Measurements from ENCODE around the gene CDNF. TPM values are rescaled to one million over a fixed set of nuclear protein-coding genes. Genes with fewer than 3 reads are reported as not detected.

CDNF gene
- total and polyA plus RNA-seq, 4 donors = 1.5 to 5.9 (median 2.9) TPM

- DNase-seq (ENCODE audit: low spot score) = no peak
- peaks cover 0 to 18% (median 6%) of the 10 kb centered on the region in 4 donors for H3K36me3 ChIP-seq (ENCODE audit: control insufficient read depth in 4 of 4, insufficient read depth in 3 of 4, low read depth in 1 of 4, low read length in 3 of 4)
- H3K27ac ChIP-seq (ENCODE audit: low read depth in 1 of 2, low read length in 2 of 2) = no peak overlapping the region
- H3K4me1 ChIP-seq (ENCODE audit: control insufficient read depth in 4 of 4, insufficient read depth in 4 of 4, low read length in 3 of 4) = no peaks in the 10 kb centered on the region
- H3K27me3 ChIP-seq (ENCODE audit: control insufficient read depth in 4 of 4, insufficient read depth in 4 of 4, low read length in 3 of 4) = no peaks in the 10 kb centered on the region
- H3K4me3 ChIP-seq (ENCODE audit: low read depth in 1 of 3, low read length in 3 of 3) = no peak overlapping the region
- TF ChIP-seq GABPA (IDR thresholded peaks at IDR 0.05 in 1 of 2, conservative IDR thresholded peaks at IDR 0.05 in 1 of 2) (no peak), MAX (IDR thresholded peaks at IDR 0.05) (no peak), JUND (IDR thresholded peaks at IDR 0.05) (no peak), YY1 (IDR thresholded peaks at IDR 0.05) (no peak), RXRA (IDR thresholded peaks at IDR 0.05) (no peak), CTCF (IDR thresholded peaks at IDR 0.05; ENCODE audit: low read depth, low read length, missing input control) (no peak), ZBTB33 (IDR thresholded peaks at IDR 0.05) (no peak), RAD21 (IDR thresholded peaks at IDR 0.05) (no peak), HNF4G (IDR thresholded peaks at IDR 0.05) (no peak), ATF3 (IDR thresholded peaks at IDR 0.05) (no peak), SP1 (IDR thresholded peaks at IDR 0.05) (no peak), REST (IDR thresholded peaks at IDR 0.05) (no peak), NR2F2 (IDR thresholded peaks at IDR 0.05) (no peak)
- H3K9ac ChIP-seq (ENCODE audit: low read depth in 1 of 2, low read length in 2 of 2) = no peak overlapping the region
- no peaks in the 10 kb centered on the region for H3K9me3 ChIP-seq (ENCODE audit: control insufficient read depth in 4 of 4, low read length in 3 of 4)
Observed at GRCh38 chr10:14859775-14860174, 21.9 kb upstream of the CDNF start.

- no peaks in the 10 kb centered on the region for H3K4me1 ChIP-seq (ENCODE audit: control insufficient read depth in 4 of 4, insufficient read depth in 4 of 4, low read length in 3 of 4)
- no peaks in the 10 kb centered on the region for H3K9me3 ChIP-seq (ENCODE audit: control insufficient read depth in 4 of 4, low read length in 3 of 4)
- WGBS = 89% methylated on average over 5 of the region's 5 CpGs
- no peak overlapping the region for H3K9ac ChIP-seq (ENCODE audit: low read depth in 1 of 2, low read length in 2 of 2)
- peaks cover 0 to 18% (median 9%) of the 10 kb centered on the region in 4 donors for H3K36me3 ChIP-seq (ENCODE audit: control insufficient read depth in 4 of 4, insufficient read depth in 3 of 4, low read depth in 1 of 4, low read length in 3 of 4)
- no peak overlapping the region for H3K27ac ChIP-seq (ENCODE audit: low read depth in 1 of 2, low read length in 2 of 2)
- no peak overlapping the region for H3K4me3 ChIP-seq (ENCODE audit: low read depth in 1 of 3, low read length in 3 of 3)
- H3K27me3 ChIP-seq (ENCODE audit: control insufficient read depth in 4 of 4, insufficient read depth in 4 of 4, low read length in 3 of 4) = no peaks in the 10 kb centered on the region
- no peak for DNase-seq (ENCODE audit: low spot score)
- no peak for TF ChIP-seq ATF3 (IDR thresholded peaks at IDR 0.05)
- TF ChIP-seq FOXA1 (IDR thresholded peaks at IDR 0.05) = no peak
- TF ChIP-seq JUND (IDR thresholded peaks at IDR 0.05) = no peak
- no peak for TF ChIP-seq HNF4G (IDR thresholded peaks at IDR 0.05)
- no peak for TF ChIP-seq HNF4A (conservative IDR thresholded peaks at IDR 0.05)
- no peak for TF ChIP-seq REST (IDR thresholded peaks at IDR 0.05)
- no peak for TF ChIP-seq TAF1 (conservative IDR thresholded peaks at IDR 0.05)
- no peak for TF ChIP-seq YY1 (IDR thresholded peaks at IDR 0.05)
- TF ChIP-seq RAD21 (IDR thresholded peaks at IDR 0.05) = no peak
- TF ChIP-seq NR2F2 (IDR thresholded peaks at IDR 0.05) = no peak
- TF ChIP-seq FOXA2 (IDR thresholded peaks at IDR 0.05) = no peak
- no peak for TF ChIP-seq GABPA (IDR thresholded peaks at IDR 0.05 in 1 of 2, conservative IDR thresholded peaks at IDR 0.05 in 1 of 2)
- no peak for TF ChIP-seq EGR1 (IDR thresholded peaks at IDR 0.05; ENCODE audit: low read depth in 2 of 2)
- TF ChIP-seq SP1 (IDR thresholded peaks at IDR 0.05) = no peak
- TF ChIP-seq RXRA (IDR thresholded peaks at IDR 0.05) = no peak
Observed at GRCh38 chr10:14859043-14859442, 21.2 kb upstream of the CDNF start.
